ENCODE measurements around the gene ZNF746. TPM values are rescaled to one million over a fixed set of nuclear protein-coding genes. Genes with fewer than 3 reads are reported as not detected.
A peak's percentile ranks its signal among the peaks of the same experiment; 100 is the strongest.

ZNF746 gene
- total and polyA plus RNA-seq, 10 of the 15 experiments (the other 5 are each of a cell fraction or from before 2014, with no cell fraction given): 1.2 to 19.0 (median 6.3) TPM

GRCh38 chr7:149497467-149498261 is at the start of gene ZNF746 (continued):
- TF ChIP-seq ZBTB4 (CRISPR knock-in tag; IDR thresholded peaks at IDR 0.05) (no peak), SPI1 (IDR thresholded peaks at IDR 0.05; ENCODE audit: borderline replicate concordance, insufficient read depth, low read depth, low read length) (no peak), TAF1 (IDR thresholded peaks at IDR 0.05; ENCODE audit: borderline replicate concordance, low read depth, low read length) (peak; percentile 52; the same call in 1 of the 2 replicates), SREBF2 (IDR thresholded peaks at IDR 0.05; ENCODE audit: low read length) (no peak), TBL1XR1 (IDR thresholded peaks at IDR 0.05; ENCODE audit: low read depth, low read length) (no peak), CREB1 (IDR thresholded peaks at IDR 0.05; ENCODE audit: low read depth) (peak; percentile 69), POLR2AphosphoS5 (IDR thresholded peaks at IDR 0.05; ENCODE audit: low read length) (peak; percentile 44; the same call in 1 of the 2 replicates), STAT3 (IDR thresholded peaks at IDR 0.05; ENCODE audit: low read depth, low read length) (no peak), BRCA1 (IDR thresholded peaks at IDR 0.05; ENCODE audit: low read depth, low read length) (no peak), ASH2L (IDR thresholded peaks at IDR 0.05; ENCODE audit: borderline replicate concordance, low read depth) (no peak)
